IPS DF 19.7 (cell line): ENCODE results near the gene MYLK3.

Experiments
- DNase-seq: peaks from one replicate; pipeline ENCODE4 v3.0.0-alpha.2; 2013; ENCODE audit warnings: low read depth, low spot score

Gene MYLK3

DNA sequence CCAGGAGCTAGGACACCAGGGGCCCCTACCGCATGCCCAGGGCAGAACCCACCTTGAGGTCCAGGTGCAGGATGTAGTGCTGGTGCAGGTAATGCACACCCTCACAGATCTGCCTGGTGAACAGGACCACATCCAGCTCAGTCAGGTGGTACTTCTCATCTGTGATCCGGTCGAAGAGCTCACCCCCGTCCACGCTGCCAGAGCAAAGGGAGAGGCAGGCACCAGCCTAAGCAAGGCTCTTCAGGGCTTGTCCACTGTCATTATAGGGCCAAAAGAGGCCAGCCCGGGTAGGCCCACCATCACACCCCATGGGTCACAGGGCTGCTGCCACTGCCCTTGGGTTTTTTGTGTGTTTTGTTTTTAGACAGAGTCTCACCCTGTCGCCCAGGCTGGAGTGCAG lies 21.0 kb downstream of the MYLK3 start:
- no peak for DNase-seq

DNA sequence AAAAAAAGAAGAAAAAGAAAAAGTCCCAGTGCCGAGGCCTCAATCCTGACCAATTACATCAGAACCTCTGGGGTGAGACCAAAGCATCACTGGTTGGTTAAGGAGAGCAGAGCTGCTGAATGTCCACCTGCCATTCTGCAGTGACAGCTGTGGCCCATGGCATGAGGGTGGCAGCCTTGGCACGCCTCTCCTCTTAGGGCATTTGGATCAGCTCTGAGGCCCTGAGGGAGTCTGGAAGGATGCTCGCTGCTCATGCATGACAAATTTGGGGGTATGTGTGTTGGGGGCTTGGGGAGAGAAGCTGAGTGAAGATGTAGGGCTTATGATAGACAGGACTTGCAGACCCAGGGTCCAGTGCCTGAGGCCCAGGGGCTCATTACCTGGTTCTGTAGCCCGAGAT lies 26.3 kb downstream of the MYLK3 start:
- DNase-seq = no peak

DNA sequence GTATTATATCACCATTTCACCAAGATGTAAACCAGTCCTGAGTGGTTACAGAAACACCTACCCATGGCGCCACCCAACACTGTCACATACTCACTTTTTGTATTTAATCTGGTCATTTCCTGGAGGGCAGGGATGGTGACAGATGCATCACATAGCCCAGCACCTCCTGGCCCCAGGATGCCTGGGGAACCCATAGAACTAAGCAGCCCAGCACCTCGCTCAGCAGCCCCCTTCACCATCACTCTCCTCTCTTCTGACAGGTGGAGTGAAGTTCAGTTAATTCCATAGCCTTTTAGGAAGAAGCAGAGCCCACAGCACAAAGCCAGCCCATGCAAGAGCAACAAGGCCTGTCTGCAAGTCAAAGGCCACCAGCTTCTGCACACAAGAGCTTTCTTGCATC lies 27.5 kb downstream of the MYLK3 start:
- DNase-seq = no peak

DNA sequence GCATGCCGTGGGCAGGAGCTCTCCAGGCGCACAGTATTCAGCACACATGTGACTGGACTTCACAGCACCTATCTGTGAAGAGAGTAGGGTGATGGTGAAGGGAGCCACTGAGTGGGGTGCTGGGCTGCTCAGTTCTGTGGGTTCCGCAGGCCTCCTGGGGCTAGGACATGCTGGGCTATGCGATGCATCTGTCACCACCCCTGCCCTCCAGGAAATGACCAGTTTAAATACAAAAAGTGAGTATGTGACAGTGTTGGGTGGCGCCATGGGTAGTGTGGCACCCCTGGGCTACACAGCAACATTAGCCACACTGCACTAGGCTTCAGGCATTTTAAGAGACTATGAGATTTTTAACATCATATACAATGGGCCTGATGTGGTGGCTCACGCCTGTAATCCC lies 28.6 kb downstream of the MYLK3 start:
- DNase-seq = no peak

DNA sequence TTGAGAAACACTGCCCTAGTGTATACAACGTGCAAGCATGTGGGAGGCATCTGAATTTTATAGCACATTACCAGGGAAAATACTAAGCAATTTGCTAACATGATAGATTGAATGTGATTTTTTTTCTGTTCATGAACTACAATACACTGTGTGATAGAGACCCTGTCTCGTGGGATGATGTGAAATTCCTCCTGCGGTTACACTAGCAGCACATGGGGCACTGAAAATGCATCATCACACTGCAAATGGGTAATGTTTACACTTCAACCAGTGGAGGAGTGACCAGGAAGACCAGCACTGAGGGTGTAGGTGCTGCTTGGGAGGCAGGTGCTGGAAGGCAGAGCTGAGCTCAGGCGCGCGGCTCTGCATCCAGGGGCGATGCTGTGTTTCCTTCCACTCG lies 29.9 kb downstream of the MYLK3 start:
- no peak for DNase-seq

DNA sequence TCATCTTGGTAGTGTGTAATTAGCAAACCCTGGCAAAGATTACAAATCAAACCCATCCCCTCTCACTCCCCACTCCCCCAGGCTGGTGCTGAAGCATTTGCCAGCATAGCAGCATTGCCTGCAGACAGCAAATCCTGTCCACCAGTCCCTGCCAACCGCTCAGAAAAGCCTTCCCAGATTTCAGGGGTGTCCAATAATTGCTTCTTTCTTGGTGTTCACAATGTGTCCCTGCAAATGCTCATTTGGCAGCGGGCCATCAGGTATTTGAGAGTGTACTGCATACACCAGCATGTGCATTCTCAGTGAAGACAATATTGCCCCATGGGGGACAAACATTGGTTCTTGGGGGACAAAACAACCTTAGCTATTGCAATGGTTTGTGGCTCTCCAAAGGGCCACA lies 30.5 kb downstream of the MYLK3 start:
- DNase-seq = no peak

DNA sequence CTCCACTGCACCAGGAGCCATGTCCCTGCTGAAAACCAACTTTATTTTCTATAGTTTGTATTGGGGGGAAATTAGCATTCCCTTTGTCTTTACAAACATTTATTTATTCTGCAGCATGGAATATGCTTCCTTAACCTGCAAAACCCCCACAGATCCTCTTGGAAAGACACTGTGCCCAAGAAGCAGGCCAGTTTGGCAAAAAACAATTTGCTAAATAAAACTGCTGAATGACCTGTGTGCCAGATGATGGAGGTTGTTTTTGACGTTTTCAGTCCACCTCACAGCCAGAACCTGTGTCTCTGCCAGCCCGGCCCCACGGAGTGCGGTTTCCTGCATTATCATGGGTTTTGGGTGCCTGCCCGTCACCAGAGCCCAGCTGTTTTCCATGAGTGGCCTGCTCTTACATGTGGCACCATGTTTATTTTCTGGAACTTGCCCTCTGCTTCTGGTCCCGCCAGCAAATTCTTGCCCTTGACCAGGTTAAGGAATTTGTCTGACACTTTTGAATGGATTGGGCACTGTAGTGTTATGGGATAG lies 32.3 kb downstream of the MYLK3 start:
- no peak for DNase-seq

DNA sequence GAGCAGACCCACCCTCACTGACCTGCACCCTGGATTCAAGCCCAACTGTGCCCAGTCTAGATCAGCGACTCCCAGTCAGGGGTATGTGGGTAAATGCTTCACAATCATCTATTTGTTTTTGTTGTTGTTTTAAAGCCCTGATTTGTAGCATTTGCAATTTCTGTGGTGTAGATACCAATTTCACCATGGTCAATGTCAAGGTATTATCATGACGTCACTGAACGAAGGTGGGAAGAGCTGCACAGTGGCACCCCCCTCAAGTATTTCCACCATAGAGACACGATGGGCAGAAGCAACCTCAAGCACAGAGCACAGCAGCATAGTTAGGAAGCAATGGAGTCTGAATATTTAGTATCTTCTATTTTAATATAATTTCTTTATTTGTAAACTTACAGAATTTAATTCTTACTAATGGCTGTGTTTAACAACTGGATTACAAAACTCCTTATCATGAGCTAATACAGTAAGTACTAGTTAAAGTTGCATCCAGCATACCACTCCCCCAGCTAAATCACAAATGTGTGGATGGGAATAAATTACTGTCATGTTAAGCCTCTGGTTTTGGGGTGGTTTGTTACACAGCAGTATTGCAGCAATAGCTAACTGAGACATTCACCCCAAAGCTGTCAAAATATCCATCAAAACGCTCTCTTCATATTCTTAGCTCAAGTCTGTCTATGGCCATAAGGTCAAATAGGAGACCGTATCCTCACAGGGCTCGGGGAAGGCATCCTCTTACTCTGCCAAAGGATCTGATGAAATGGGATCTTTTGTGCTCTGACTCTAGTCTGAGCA lies 33.1 kb downstream of the MYLK3 start:
- DNase-seq = no peak

DNA sequence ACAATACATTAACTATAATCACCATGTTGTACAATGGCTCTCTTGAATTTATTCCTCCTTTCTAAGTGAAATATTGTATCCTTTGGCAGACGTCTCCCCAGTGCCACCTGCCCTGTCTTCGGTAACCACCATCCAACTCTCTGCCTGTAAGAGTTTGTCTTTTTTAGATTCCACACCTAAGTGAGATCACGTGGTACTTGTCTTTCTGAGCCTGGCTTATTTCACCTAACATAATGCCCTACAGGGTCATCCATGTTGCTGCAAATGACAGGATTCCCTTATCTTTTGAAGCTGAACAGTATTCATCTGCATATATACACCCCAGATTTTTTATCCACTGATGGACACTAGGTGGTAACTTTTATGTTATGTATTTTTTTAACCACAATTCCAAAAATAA lies 34.5 kb downstream of the MYLK3 start:
- no peak for DNase-seq

DNA sequence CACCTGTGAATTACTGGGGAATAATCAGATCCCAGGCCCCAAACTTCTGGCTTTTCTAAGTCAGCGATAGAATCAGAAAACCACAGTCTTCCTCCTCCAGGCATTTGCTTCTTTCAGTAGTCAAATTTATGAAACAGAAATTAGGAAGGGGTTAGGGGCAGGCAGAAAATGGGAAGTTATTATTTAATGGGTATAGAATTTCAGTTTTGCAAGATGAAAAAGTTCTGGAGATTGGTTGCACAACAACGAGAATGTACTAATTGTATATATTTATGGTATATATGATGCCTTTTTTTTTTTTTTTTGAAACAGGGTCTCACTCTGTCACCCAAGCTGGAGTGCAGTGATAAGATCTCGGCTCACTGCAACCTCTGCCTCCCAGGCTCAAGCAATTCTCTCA lies 35.2 kb downstream of the MYLK3 start:
- DNase-seq = no peak

DNA sequence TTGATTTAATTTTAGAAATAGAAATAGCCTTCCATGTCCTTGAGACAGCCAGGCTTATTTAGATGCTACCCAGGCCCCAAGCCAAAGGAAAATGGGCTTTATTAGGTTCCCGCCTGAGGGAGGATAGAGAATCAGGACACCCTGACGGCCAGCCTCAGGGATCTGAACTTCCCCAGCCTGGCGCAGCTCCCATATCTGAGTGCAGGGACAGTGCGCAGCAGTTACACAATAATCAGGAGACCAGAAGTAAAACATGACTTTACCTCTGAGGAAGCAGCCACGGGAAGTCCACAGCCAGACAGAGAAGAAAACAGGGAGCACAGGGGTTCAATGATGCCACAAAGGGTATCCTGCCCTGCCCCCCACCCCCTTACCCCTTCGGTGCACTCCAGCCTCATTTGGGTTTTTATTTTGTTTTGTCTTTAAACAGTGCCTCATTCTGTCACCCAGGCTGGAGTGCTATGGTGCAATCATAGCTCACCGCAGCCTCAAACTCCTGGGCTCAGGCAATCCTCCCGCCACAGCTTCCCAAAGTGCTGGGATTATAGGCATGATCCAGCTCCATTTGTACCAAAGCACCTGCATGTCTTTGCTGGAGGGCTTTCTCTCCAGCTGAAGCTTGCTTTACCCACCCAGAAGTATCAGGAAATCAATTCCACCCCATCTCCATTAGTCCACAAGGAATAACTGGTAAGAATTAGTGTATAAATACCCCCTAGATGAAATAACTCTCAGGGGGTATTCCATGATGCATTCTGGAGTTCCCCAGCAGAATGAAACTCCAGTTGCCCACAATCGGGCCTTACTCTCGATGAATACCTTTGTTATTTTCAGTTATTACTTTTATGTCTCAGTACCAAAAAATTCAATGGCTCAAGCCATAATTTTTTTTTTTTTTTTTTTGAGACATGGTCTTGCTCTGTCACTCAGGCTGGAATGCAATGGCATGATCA lies 36.8 kb downstream of the MYLK3 start:
- DNase-seq = no peak

DNA sequence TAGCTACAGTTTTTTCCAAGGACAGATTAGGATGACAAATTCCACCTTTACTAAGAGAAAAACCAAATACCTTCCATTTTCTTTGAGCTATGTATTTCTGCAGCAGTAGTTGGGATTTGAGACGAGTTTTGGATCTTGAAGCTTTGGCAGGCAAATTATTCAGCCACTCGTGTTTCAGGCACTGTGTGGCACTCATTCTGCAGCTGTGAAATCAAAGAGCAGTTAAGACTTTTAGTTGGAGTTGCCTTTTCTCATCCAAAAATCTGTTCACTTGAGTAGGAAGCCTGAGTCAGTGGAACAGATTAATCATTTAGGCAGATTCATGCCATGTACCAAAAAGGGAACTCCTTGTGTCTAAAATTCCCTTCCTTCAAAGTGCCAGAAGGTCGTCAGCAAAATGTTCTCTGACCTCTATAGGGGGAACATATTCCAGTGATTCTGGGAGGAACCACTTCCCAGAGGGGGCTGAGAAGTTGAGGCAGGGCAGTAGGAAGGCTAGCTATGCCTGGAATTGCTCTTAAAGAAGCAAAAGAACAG lies 38.6 kb downstream of the MYLK3 start:
- no peak for DNase-seq

DNA sequence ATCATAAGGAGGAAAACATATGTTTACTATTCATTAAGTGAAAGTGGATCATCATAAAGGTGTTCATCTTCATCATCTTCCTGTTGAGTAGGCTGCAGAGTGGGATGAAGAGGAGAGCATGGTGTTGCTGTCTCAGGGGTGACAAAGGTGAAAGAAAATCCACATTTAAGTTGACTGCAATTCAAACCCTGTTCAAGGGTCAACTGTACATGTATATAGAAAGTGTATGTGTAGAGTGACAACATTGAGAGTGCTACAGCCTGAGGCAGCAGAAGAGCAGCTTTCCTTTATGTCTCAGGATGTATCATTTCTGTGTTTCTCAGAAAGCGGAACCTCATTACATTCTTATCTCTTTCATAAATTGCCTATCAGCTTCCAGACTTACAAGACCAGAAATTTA lies 41.5 kb downstream of the MYLK3 start:
- DNase-seq = no peak

DNA sequence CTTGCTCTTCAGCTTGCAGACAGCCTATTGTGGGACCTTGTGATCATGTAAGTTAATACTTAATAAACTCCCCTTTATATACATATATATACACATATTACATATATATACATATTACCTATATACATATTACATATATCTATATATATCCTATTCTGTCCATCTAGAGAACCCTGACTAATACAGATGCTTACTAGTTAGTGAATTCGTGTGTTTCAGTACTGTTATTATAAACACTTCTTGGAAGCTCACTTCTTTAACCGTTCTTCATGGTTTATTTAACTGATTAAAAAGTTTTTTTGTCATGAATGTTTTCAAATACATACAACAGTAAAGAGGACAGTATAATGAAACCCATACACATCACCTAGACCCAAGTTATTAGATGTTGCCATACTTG lies 46.1 kb downstream of the MYLK3 start:
- DNase-seq = no peak

DNA sequence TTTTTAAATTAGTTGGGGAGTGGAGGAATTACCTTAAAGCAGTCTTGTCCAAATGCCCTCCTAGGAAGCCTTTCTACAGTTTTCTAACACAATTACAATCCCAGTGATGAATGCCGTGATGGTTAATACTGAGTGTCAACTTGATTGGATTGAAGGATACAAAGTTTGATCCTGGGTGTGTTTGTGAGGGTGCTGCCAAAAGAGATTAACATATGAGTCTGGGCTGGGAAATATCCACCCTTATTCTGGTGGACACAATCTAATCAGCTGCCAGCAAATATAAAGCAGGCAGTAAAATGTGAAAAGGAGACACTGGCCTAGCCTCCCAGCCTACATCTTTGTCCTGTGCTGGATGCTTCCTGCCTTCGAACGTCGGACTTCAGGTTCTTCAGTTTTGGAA lies 46.5 kb downstream of the MYLK3 start:
- DNase-seq = no peak

DNA sequence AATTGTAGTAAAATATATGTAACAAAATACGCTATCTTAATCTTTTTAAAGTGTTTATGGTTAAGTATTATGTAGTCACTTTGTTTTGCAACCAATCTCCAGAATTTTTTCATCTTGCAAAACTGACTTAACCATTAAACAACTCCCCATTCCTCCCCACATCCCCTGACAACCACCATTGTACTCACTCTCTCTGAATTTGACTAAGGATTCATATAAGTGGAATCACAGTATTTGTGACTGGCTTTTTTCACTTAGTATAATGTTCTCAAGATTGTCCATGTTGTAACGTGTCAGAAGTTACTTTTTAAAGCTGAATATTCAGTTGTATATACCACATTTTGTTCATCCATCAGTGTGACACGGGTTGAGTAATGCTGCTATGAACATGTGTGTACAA lies 48.1 kb downstream of the MYLK3 start:
- DNase-seq = no peak

DNA sequence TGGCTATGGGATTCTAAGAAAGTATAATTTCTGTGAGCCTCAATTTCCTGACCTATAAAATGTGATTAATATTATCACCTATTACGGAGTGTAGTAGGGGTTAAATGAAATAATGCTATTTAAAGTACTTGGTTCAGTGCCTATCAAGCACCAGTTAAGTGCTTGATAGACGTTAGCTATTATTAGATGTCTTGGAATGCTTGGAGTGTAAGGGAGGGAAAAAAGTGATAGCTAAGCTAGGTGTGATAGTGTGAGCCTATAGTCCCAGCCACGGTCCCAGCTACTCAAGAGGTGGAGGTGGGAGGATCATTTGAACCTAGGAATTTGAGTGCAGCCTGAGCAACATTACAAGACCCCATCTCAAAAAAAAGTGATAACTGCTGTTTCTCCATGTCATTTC lies 51.2 kb downstream of the MYLK3 start:
- DNase-seq = no peak

DNA sequence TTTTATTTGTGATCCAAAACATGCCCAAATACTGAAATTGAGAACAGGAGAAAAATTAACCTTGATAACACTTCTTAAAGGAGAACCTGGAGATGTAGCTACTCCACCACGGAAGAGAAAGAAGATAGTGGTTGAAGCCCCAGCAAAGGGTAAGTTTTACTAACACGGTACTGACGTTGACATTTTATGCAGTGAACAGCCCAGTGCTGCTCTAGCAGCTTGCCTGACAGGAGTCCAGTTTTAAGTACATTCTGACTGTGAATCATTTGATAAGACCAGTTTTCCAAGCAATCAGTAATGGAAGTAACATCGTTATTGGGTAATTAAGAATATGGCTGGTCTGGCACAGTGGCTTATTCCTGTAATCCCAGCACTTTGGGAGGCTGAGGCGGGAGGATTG lies 52.2 kb downstream of the MYLK3 start:
- DNase-seq = no peak

DNA sequence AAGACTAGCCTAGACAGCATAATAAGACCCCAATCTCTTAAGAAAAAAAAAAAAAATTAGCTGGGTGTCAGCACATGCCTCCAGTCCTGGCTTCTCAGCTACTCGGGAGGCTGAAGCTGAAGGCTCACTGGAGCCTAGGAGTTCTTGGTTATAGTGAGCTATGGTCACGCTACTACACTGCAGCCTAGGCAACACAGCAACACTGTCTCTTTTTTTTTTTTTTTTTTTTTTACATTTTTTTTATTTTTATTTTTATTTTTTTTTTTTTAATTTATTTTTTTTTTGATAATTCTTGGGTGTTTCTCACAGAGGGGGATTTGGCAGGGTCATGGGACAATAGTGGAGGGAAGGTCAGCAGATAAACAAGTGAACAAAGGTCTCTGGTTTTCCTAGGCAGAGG lies 54.5 kb downstream of the MYLK3 start:
- DNase-seq = no peak

DNA sequence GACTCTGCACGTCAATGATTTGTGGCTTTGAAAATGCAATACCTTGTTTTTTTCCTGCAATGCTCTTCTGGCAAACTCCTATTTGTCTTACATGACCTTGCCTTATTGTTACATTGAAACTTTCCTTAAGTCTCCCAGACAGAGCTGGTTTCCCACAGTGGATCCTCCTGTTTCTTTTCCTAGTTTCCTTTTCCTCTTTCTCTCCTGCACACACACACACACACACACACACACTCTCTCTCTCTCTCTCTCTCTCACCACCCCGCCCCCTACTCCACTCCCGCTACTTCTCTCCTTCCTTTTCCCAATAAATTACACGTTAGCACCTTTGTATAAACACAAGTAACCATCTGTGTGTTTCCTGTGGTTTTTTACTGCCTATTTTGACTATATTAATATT lies 56.4 kb downstream of the MYLK3 start:
- DNase-seq = no peak

DNA sequence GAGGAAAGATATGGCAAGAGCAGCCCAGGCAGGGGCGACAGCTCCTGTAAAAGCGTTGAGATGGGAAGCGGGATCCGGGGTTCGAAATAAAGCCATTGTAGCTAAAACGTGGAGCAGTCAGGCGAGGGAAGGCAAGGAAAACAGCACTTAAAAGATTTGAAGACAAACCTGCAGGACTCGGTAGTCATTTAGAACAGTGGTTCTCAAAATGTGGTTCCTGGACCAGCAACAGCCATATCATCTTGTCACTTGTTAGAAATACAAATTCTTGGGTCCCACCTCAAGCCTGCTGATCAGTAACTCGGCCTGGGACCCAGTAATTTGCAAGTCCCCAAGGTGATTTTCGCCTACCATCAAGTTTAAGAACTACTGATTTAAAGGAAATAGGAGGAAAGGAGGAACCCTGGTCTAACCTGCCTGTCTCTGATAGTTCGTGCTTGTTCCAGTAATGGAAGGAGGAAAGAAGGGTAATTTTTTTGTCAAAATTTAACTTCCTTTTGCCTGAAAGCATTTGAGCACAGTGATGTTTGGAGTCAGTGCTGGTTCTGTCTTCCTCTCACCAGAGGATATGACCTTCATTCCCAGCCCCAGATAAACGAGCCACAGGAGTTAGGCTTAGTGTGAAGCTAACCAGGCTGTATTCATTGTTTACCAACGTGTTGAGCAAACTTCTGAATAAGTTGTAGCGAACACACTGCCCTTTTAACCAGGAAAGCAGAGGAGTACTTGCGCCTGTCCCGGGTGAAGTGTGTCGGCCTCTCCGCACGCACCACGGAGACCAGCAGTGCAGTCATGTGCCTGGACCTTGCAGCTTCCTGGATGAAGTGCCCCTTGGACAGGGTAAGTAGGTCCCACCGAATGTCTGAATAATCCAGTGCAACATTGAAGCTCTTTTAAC lies 57.6 kb downstream of the MYLK3 start:
- DNase-seq = no peak
